ENCODE measurements around the gene TRPT1.

Gene TRPT1

GRCh38 chr11:64181506-64182411, 44.2 kb downstream of the TRPT1 start:
- Histone ChIP-seq H3K4me3 (ENCODE audit: low read depth, low read length) (peak overlapping the region; percentile 27), H3K27me3 (ENCODE audit: insufficient read depth, low read length) (no peaks in the 10 kb centered on the region), H3K4me1 (ENCODE audit: control insufficient read depth, insufficient read depth, low read length, unreplicated experiment) (peaks cover 25% of the 10 kb centered on the region), H3K27ac (ENCODE audit: low read depth, low read length) (peak overlapping the region; percentile 57), H3K79me2 (ENCODE audit: control insufficient read depth, insufficient read depth, low read length, unreplicated experiment) (peaks cover 32% of the 10 kb centered on the region), H2AFZ (ENCODE audit: low read length, unreplicated experiment) (no peak overlapping the region), H3K36me3 (ENCODE audit: insufficient read depth, low read length) (peaks cover 12% of the 10 kb centered on the region; the same call in 1 of the 2 replicates)

DNA sequence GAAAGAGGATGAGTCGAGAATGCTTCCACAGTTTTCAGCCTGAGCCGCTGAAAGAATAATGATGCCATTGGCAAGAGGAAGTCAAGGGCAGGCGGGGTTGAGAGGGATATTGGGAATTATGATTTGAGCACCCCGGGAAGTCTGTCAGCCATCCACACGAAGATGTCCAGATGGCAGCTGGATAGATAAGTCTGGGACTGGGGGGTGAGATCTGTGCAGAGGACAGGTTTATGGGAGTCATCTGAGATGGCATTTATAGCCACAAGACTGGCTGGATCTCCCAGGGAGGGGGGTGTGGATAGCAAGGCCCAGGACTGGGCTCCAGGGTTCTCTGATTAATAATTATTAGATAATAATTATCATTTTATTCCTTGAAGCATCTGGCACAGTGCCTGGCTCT, 45.1 kb downstream of the TRPT1 start:
- peak overlapping the region; percentile 27 for H3K4me3 ChIP-seq (ENCODE audit: low read depth, low read length)
- no peak overlapping the region for H2AFZ ChIP-seq (ENCODE audit: low read length, unreplicated experiment)
- peaks cover 25% of the 10 kb centered on the region for H3K4me1 ChIP-seq (ENCODE audit: control insufficient read depth, insufficient read depth, low read length, unreplicated experiment)
- H3K79me2 ChIP-seq (ENCODE audit: control insufficient read depth, insufficient read depth, low read length, unreplicated experiment): peaks cover 32% of the 10 kb centered on the region
- H3K27ac ChIP-seq (ENCODE audit: low read depth, low read length): 0 out of 2 replicates have a peak overlapping the region, but pooled peaks have one; percentile 6
- H3K36me3 ChIP-seq (ENCODE audit: insufficient read depth, low read length): peaks cover 12% of the 10 kb centered on the region; the same call in 1 of the 2 replicates
- H3K27me3 ChIP-seq (ENCODE audit: insufficient read depth, low read length): no peaks in the 10 kb centered on the region

DNA sequence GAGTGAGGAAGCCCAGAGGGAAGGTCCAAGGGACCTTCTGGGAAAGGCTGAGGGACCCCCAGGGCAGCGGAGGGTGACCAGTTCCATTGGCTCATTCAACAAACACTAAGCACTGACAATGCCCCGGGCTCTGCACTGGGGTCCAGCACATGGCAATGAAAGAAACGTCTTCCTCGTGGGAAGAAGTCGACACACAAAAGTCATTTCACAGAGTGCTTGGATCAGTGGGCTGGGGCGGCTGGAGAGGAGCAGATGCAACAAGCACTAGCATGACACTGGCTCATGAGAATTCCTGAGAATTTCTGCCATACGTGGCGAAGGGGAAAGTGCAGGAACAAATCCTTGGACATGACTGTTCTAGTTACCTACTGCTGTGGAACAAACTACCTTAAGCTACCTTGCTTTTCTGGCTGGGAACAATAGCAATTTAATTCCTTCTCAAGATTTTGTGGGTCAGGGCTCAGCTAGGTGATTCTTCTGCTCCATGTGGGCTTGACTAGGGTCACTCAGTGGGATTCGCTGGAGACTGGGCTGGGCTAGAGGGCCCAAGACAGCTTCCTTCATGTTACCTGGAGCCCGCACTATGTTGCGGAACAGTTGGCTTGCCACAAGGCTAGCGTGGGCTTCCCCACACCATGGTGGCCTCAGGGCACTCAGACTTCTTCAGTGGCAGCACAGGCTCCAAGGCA, 46.9 kb downstream of the TRPT1 start:
- peaks cover 14% of the 10 kb centered on the region; the same call in 1 of the 2 replicates for H3K36me3 ChIP-seq (ENCODE audit: insufficient read depth, low read length)
- peaks cover 25% of the 10 kb centered on the region for H3K4me1 ChIP-seq (ENCODE audit: control insufficient read depth, insufficient read depth, low read length, unreplicated experiment)
- no peak overlapping the region for H3K4me3 ChIP-seq (ENCODE audit: low read depth, low read length)
- H3K27ac ChIP-seq (ENCODE audit: low read depth, low read length): no peak overlapping the region
- no peaks in the 10 kb centered on the region for H3K27me3 ChIP-seq (ENCODE audit: insufficient read depth, low read length)
- H3K79me2 ChIP-seq (ENCODE audit: control insufficient read depth, insufficient read depth, low read length, unreplicated experiment): peaks cover 26% of the 10 kb centered on the region
- no peak overlapping the region for H2AFZ ChIP-seq (ENCODE audit: low read length, unreplicated experiment)

GRCh38 chr11:64178203-64178602, 47.8 kb downstream of the TRPT1 start:
- H3K27ac ChIP-seq (ENCODE audit: low read depth, low read length): no peak overlapping the region
- H3K27me3 ChIP-seq (ENCODE audit: insufficient read depth, low read length): no peaks in the 10 kb centered on the region
- peaks cover 14% of the 10 kb centered on the region; the same call in 1 of the 2 replicates for H3K36me3 ChIP-seq (ENCODE audit: insufficient read depth, low read length)
- H2AFZ ChIP-seq (ENCODE audit: low read length, unreplicated experiment): no peak overlapping the region
- H3K4me1 ChIP-seq (ENCODE audit: control insufficient read depth, insufficient read depth, low read length, unreplicated experiment): peaks cover 17% of the 10 kb centered on the region
- H3K79me2 ChIP-seq (ENCODE audit: control insufficient read depth, insufficient read depth, low read length, unreplicated experiment): peaks cover 17% of the 10 kb centered on the region
- no peak overlapping the region for H3K4me3 ChIP-seq (ENCODE audit: low read depth, low read length)

- Histone ChIP-seq H2AFZ (ENCODE audit: low read length, unreplicated experiment) (no peak overlapping the region), H3K4me1 (ENCODE audit: control insufficient read depth, insufficient read depth, low read length, unreplicated experiment) (peaks cover 11% of the 10 kb centered on the region), H3K4me3 (ENCODE audit: low read depth, low read length) (no peak overlapping the region), H3K27me3 (ENCODE audit: insufficient read depth, low read length) (no peaks in the 10 kb centered on the region), H3K36me3 (ENCODE audit: insufficient read depth, low read length) (peaks cover 14% of the 10 kb centered on the region; the same call in 1 of the 2 replicates), H3K79me2 (ENCODE audit: control insufficient read depth, insufficient read depth, low read length, unreplicated experiment) (peaks cover 7% of the 10 kb centered on the region), H3K27ac (ENCODE audit: low read depth, low read length) (no peak overlapping the region)
These were observed 49.2 kb downstream of the TRPT1 start for GRCh38 chr11:64176751-64177150.
